ENCODE measurements around the gene FOXS1.

FOXS1 gene

GRCh38 chr20:31845300-31845863 lies at the start of gene FOXS1:
Gene FOXS1, minus strand, starts transcription at chr20:31845604. Its CDS starts 62 bp downstream, at chr20:31845542.
- no peak for FAIRE-seq

- FAIRE-seq = no peak
These were observed 45.2 kb upstream of the FOXS1 start for GRCh38 chr20:31890646-31891045.

GRCh38 chr20:31883829-31884228 lies 38.4 kb upstream of the FOXS1 start:
- no peak for FAIRE-seq

GRCh38 chr20:31881945-31882344 lies 36.5 kb upstream of the FOXS1 start:
- no peak for FAIRE-seq

GRCh38 chr20:31879143-31879987 lies 34.0 kb upstream of the FOXS1 start:
- FAIRE-seq = no peak

- no peak for FAIRE-seq
These were observed 32.3 kb upstream of the FOXS1 start for GRCh38 chr20:31877684-31878083.

GRCh38 chr20:31875671-31876070 lies 30.3 kb upstream of the FOXS1 start:
- no peak for FAIRE-seq

GRCh38 chr20:31872406-31872805 lies 27.0 kb upstream of the FOXS1 start:
- no peak for FAIRE-seq

GRCh38 chr20:31871618-31871954 lies 26.2 kb upstream of the FOXS1 start:
- FAIRE-seq = no peak

- no peak for FAIRE-seq
These were observed 25.6 kb upstream of the FOXS1 start for GRCh38 chr20:31870726-31871617.

- FAIRE-seq = no peak
These were observed 24.7 kb upstream of the FOXS1 start, which contains the start of the genes DUSP15 and TTLL9 for GRCh38 chr20:31869942-31870725. Gene DUSP15, minus strand, starts transcription at chr20:31870527. Its CDS starts 190 bp downstream, at chr20:31870337. Gene TTLL9, plus strand, starts transcription at chr20:31870634. Its CDS starts 493 bp downstream, at chr20:31871127.

GRCh38 chr20:31869673-31869941 lies 24.2 kb upstream of the FOXS1 start:
- no peak for FAIRE-seq

- FAIRE-seq = no peak
These were observed 23.7 kb upstream of the FOXS1 start for GRCh38 chr20:31868853-31869672.

- no peak for FAIRE-seq
These were observed 20.8 kb upstream of the FOXS1 start for GRCh38 chr20:31866221-31866620.

- FAIRE-seq = no peak
These were observed 19.4 kb upstream of the FOXS1 start for GRCh38 chr20:31864521-31865400.

- no peak for FAIRE-seq
These were observed 18.1 kb upstream of the FOXS1 start for GRCh38 chr20:31863296-31864085.

GRCh38 chr20:31862506-31862905 lies 17.1 kb upstream of the FOXS1 start:
- FAIRE-seq = no peak

- no peak for FAIRE-seq
These were observed 16.7 kb upstream of the FOXS1 start for GRCh38 chr20:31862157-31862470.

- FAIRE-seq = no peak
These were observed 16.2 kb upstream of the FOXS1 start for GRCh38 chr20:31861385-31862156.

GRCh38 chr20:31861135-31861384 lies 15.7 kb upstream of the FOXS1 start:
- no peak for FAIRE-seq

Data from endometrium (tissue), 2 donors.